NB4 (cell line): ENCODE data around the gene NR2C2AP.

Experiments
- CTCF ChIP-seq: IDR thresholded peaks from one replicate; pipeline ENCODE4 v1.5.1; 2012; ENCODE audit warnings: low read depth, low read length
- MYC ChIP-seq: IDR thresholded peaks from 2 replicates; pipeline ENCODE4 v1.6.1; 2011; ENCODE audit warnings: low read depth, low read length

DNA sequence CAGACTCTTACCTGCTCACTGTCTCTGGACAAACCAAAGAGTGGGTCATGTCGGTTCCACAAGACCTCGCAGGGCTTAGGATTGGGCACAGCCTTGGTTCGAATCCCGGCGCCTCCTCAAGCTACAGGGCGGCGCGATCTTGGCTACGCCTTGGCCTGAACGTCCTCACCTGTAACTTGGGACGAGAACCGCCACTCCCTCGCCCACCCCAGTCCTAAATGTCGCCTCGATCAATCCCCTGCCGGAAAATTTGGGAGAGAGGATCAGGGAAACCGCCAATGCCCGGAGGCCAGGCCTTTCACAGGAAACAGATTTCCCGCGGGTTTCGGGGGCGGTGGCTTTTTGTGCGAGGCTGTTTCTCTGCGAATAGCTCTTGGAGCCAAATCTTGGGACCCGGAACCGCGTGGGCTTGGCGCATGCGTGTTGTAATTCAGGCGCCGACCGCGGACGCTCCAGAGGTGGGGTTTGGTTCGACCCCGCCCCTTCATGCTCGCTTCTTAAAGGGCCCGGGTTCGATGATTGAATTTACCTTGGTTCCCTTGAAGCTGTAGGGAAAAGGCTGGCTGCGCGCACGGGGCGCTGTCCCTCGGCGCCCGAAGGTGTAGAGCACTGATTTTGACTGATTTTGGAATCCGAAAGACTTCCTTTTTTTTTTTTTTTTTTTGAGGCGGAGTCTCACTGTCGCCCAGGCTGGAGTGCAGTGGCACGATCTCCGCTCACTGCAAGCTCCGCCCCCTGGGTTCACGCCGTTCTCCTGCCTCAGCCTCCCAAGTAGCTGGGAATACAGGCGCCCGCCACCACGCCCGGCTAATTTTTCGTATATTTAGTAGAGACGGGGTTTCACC, at the start of gene NR2C2AP:
- no peak for TF ChIP-seq CTCF
- no peak for TF ChIP-seq MYC
